GM12878 (cell line): ENCODE data around the gene SLC4A9.

Experiments used
- CHD4 ChIP-seq: fragments of 200-600 bp; sonication (generic); IDR thresholded peaks from 2 replicates; pipeline ENCODE4 v1.6.1; 2016; ENCODE audit warnings: mild to moderate bottlenecking
- EZH2 ChIP-seq: IDR thresholded peaks from 2 replicates; pipeline ENCODE4 v1.6.1; 2012; ENCODE audit warnings: low read depth, mild to moderate bottlenecking, control low read depth, inconsistent platforms, low read length, borderline replicate concordance; ENCODE audit not compliant: control insufficient read depth
- JUNB ChIP-seq: IDR thresholded peaks from 2 replicates; pipeline ENCODE4 v1.6.1; 2016; ENCODE audit warnings: antibody characterized with exemption, mild to moderate bottlenecking
- KDM1A ChIP-seq: fragments of 200-600 bp; sonication (generic); IDR thresholded peaks from 2 replicates; pipeline ENCODE4 v1.6.1; 2016; ENCODE audit warnings: borderline replicate concordance
- POLR2AphosphoS5 ChIP-seq: IDR thresholded peaks from 2 replicates; pipeline ENCODE4 v1.6.1; 2011; ENCODE audit warnings: mild to moderate bottlenecking, low read length, inconsistent platforms
- SUPT20H ChIP-seq: IDR thresholded peaks from 2 replicates; pipeline ENCODE4 v1.6.1; 2011; ENCODE audit warnings: low read depth, mild to moderate bottlenecking, low read length, moderate library complexity, borderline replicate concordance; ENCODE audit not compliant: control insufficient read depth
- YY1 ChIP-seq: IDR thresholded peaks from 2 replicates; pipeline ENCODE4 v1.6.1; 2011; ENCODE audit warnings: low read depth, mild to moderate bottlenecking, low read length
- ZNF384 ChIP-seq: IDR thresholded peaks from 2 replicates; pipeline ENCODE4 v1.6.1; 2012; ENCODE audit warnings: low read depth, mild to moderate bottlenecking, low read length, improper control_type of control experiment, borderline replicate concordance
- TF ChIP-seq, protein P1 (sequence below): IDR thresholded peaks from 2 replicates; pipeline ENCODE4 v1.6.1; 2012; ENCODE audit warnings: low read depth, low read length, improper control_type of control experiment
- TF ChIP-seq, protein P2 (sequence below), 3 experiments: IDR thresholded peaks in 2 of 3; conservative IDR thresholded peaks in 1 of 3; 2 replicates each; pipeline ENCODE4 v1.5.1; 2011; ENCODE audit warnings: low read depth in 3 of 3, low read length in 3 of 3, mild to moderate bottlenecking in 3 of 3, control low read depth in 2 of 3, moderate library complexity in 2 of 3, inconsistent platforms in 1 of 3, mixed read lengths in 1 of 3; ENCODE audit not compliant: control insufficient read depth in 2 of 3, insufficient read depth in 1 of 3; ENCODE audit errors: extremely low read depth in 1 of 3
- TF ChIP-seq, protein P3 (sequence below): IDR thresholded peaks from 2 replicates; pipeline ENCODE4 v1.6.1; 2011; ENCODE audit warnings: low read depth, mild to moderate bottlenecking, low read length, moderate library complexity, borderline replicate concordance; ENCODE audit errors: extremely low read depth

DNA sequence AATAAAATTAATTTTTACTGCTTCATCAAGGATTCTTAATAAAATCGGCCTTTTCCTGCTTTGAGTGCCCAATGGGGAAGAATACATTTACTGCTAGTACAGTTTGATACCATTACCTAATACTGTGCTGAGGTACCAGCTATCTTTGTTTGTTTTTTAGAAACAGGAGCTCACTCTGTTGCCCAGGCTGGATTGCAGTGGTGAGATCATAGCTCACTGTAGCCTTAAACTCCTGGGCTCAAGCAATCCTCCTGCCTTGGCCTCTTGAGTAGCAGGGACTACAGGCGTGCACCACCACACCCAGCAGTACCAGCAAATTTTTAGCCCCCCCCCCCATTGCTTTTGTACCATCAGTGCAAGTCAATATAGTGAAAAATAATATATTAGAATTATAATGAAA is 28.1 kb downstream of the SLC4A9 start:
- TF ChIP-seq YY1 (no peak), KDM1A (no peak), CHD4 (no peak), SUPT20H (no peak), POLR2AphosphoS5 (no peak), EZH2 (no peak), ZNF384 (no peak), JUNB (no peak)
- TF ChIP-seq, protein P1, sequence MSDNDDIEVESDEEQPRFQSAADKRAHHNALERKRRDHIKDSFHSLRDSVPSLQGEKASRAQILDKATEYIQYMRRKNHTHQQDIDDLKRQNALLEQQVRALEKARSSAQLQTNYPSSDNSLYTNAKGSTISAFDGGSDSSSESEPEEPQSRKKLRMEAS, result no peak
- TF ChIP-seq, protein P2, sequence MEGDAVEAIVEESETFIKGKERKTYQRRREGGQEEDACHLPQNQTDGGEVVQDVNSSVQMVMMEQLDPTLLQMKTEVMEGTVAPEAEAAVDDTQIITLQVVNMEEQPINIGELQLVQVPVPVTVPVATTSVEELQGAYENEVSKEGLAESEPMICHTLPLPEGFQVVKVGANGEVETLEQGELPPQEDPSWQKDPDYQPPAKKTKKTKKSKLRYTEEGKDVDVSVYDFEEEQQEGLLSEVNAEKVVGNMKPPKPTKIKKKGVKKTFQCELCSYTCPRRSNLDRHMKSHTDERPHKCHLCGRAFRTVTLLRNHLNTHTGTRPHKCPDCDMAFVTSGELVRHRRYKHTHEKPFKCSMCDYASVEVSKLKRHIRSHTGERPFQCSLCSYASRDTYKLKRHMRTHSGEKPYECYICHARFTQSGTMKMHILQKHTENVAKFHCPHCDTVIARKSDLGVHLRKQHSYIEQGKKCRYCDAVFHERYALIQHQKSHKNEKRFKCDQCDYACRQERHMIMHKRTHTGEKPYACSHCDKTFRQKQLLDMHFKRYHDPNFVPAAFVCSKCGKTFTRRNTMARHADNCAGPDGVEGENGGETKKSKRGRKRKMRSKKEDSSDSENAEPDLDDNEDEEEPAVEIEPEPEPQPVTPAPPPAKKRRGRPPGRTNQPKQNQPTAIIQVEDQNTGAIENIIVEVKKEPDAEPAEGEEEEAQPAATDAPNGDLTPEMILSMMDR (IDR thresholded peaks at IDR 0.05 in 2 of 3, conservative IDR thresholded peaks at IDR 0.05 in 1 of 3; ENCODE audit: control insufficient read depth in 2 of 3, extremely low read depth in 1 of 3, insufficient read depth in 1 of 3, low read depth in 3 of 3, low read length in 3 of 3), result no peak
- TF ChIP-seq, protein P3, sequence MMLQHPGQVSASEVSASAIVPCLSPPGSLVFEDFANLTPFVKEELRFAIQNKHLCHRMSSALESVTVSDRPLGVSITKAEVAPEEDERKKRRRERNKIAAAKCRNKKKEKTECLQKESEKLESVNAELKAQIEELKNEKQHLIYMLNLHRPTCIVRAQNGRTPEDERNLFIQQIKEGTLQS, result no peak
